ENCODE measurements around the gene ACTR5.
"Not testable (repeated sequence)": the region's sequence is repeated elsewhere in the genome, so short reads cannot be mapped to it uniquely, and the experiment has no call there.

ACTR5 gene

GRCh38 chr20:38805958-38806854 is 57.9 kb downstream of the ACTR5 start:
- DNase-seq, result peak in 1 of 2 donors; percentile 31

GRCh38 chr20:38806855-38807655 is 58.8 kb downstream of the ACTR5 start:
- DNase-seq, result peak; percentile 39 to 55

- DNase-seq, result no peak
Measured at GRCh38 chr20:38809942-38810341, 61.7 kb downstream of the ACTR5 start.

- no peak for DNase-seq
Measured at GRCh38 chr20:38810926-38811630, 62.8 kb downstream of the ACTR5 start.

GRCh38 chr20:38811769-38812168 is 63.5 kb downstream of the ACTR5 start:
- DNase-seq, result no peak

GRCh38 chr20:38812182-38812581 is 63.9 kb downstream of the ACTR5 start:
- DNase-seq, result no peak

- DNase-seq, result no peak
Measured at GRCh38 chr20:38812709-38813573, 64.7 kb downstream of the ACTR5 start.

- not testable (repeated sequence) for DNase-seq
Measured at GRCh38 chr20:38813574-38813962, 65.3 kb downstream of the ACTR5 start.

- DNase-seq, result no peak
Measured at GRCh38 chr20:38815446-38815845, 67.2 kb downstream of the ACTR5 start.

GRCh38 chr20:38818113-38819065 is 70.1 kb downstream of the ACTR5 start:
- DNase-seq, result no peak
